Measurements from ENCODE around the gene PTX4.

The PTX4 gene

GRCh38 chr16:1488619-1489018 is at the start of gene PTX4:
Gene PTX4 (minus strand): TSS chr16:1488944. CDS start chr16:1488909, 35 bp downstream.
- DNase-seq (ENCODE audit: low read depth): no peak

GRCh38 chr16:1537763-1538289 is 49.1 kb upstream of the PTX4 start:
- no peak for DNase-seq (ENCODE audit: low read depth)

- DNase-seq (ENCODE audit: low read depth): no peak
These were observed 48.4 kb upstream of the PTX4 start for GRCh38 chr16:1537138-1537577.

GRCh38 chr16:1536601-1537000 is 47.9 kb upstream of the PTX4 start:
- no peak for DNase-seq (ENCODE audit: low read depth)

- peak; percentile 25 for DNase-seq (ENCODE audit: low read depth)
These were observed 46.9 kb upstream of the PTX4 start for GRCh38 chr16:1535391-1536291.

- DNase-seq (ENCODE audit: low read depth): peak; percentile 22
These were observed 45.6 kb upstream of the PTX4 start for GRCh38 chr16:1534021-1535020.

GRCh38 chr16:1533443-1533951 is 44.8 kb upstream of the PTX4 start, which contains the start of gene TMEM204:
Gene TMEM204 (plus strand): TSS chr16:1533666. CDS start chr16:1534276, 610 bp downstream.
- peak; percentile 24 for DNase-seq (ENCODE audit: low read depth)

- DNase-seq (ENCODE audit: low read depth): no peak
These were observed 44.0 kb upstream of the PTX4 start for GRCh38 chr16:1532771-1533170.

- no peak for DNase-seq (ENCODE audit: low read depth)
These were observed 43.5 kb upstream of the PTX4 start for GRCh38 chr16:1532081-1532760.

GRCh38 chr16:1531638-1531910 is 42.8 kb upstream of the PTX4 start:
- no peak for DNase-seq (ENCODE audit: low read depth)

- no peak for DNase-seq (ENCODE audit: low read depth)
These were observed 42.3 kb upstream of the PTX4 start for GRCh38 chr16:1530883-1531637.

GRCh38 chr16:1530349-1530882 is 41.7 kb upstream of the PTX4 start:
- DNase-seq (ENCODE audit: low read depth): no peak

- no peak for DNase-seq (ENCODE audit: low read depth)
These were observed 40.3 kb upstream of the PTX4 start for GRCh38 chr16:1528921-1529537.

- no peak for DNase-seq (ENCODE audit: low read depth)
These were observed 39.4 kb upstream of the PTX4 start for GRCh38 chr16:1527836-1528811.

GRCh38 chr16:1526608-1527555 is 38.1 kb upstream of the PTX4 start:
- DNase-seq (ENCODE audit: low read depth): no peak

- no peak for DNase-seq (ENCODE audit: low read depth)
These were observed 37.3 kb upstream of the PTX4 start for GRCh38 chr16:1525871-1526607.

GRCh38 chr16:1524366-1524765 is 35.6 kb upstream of the PTX4 start:
- no peak for DNase-seq (ENCODE audit: low read depth)
